Astrocyte of the spinal cord (primary cell): Measurements from ENCODE around the gene ZNF526.

Experiments used
- DNase-seq: peaks from one replicate; pipeline ENCODE4 v3.0.0; 2011; ENCODE audit warnings: low read depth, low spot score
- H3K4me3 ChIP-seq: 2 replicates; pipeline ENCODE4 v1.5.1; 2011; ENCODE audit warnings: low read depth, mild to moderate bottlenecking, low read length, moderate library complexity
- CTCF ChIP-seq: IDR thresholded peaks from 2 replicates; pipeline ENCODE4 v1.5.1; 2012; ENCODE audit warnings: low read depth, mild to moderate bottlenecking, low read length, inconsistent platforms
- in situ Hi-C: cut with HindIII; loops from 2 replicates; pipeline ENCODE4 v1.10.0; 2017; ENCODE audit warnings: low sequenced_read_pairs

ZNF526 gene

GRCh38 chr19:42184401-42184861 lies 35.7 kb upstream of the ZNF526 start:
- DNase-seq: peak; percentile 77
- in situ Hi-C loops: no loop called here
- TF ChIP-seq CTCF: peak; percentile 93
- no peak overlapping the region for H3K4me3 ChIP-seq

GRCh38 chr19:42185277-42185676 lies 34.8 kb upstream of the ZNF526 start:
- in situ Hi-C loops: no loop called here
- TF ChIP-seq CTCF: no peak
- no peak for DNase-seq
- no peak overlapping the region for H3K4me3 ChIP-seq

GRCh38 chr19:42188665-42189064 lies 31.4 kb upstream of the ZNF526 start:
- in situ Hi-C loops: no loop called here
- H3K4me3 ChIP-seq: no peak overlapping the region
- DNase-seq: no peak
- TF ChIP-seq CTCF: no peak

- DNase-seq: no peak
- no peak overlapping the region for H3K4me3 ChIP-seq
- in situ Hi-C loops: no loop called here
- no peak for TF ChIP-seq CTCF
Measured at GRCh38 chr19:42189133-42189532, 31.0 kb upstream of the ZNF526 start.

GRCh38 chr19:42191330-42191729 lies 28.8 kb upstream of the ZNF526 start:
- in situ Hi-C loops: no loop called here
- no peak for DNase-seq
- H3K4me3 ChIP-seq: no peak overlapping the region
- no peak for TF ChIP-seq CTCF

- in situ Hi-C loops: no loop called here
- peak; percentile 17 for DNase-seq
- no peak for TF ChIP-seq CTCF
- no peak overlapping the region for H3K4me3 ChIP-seq
Measured at GRCh38 chr19:42191855-42192254, 28.3 kb upstream of the ZNF526 start.

GRCh38 chr19:42193294-42193693 lies 26.8 kb upstream of the ZNF526 start:
- H3K4me3 ChIP-seq: no peak overlapping the region
- TF ChIP-seq CTCF: no peak
- in situ Hi-C loops: no loop called here

More at GRCh38 chr19:42193294-42193693, 26.8 kb upstream of the ZNF526 start:
- no peak for DNase-seq
